A673 (cell line): ENCODE data around the gene HDDC2.

ENCODE experiments used
- EZH2 ChIP-seq: fragments of 200-600 bp; sonication (generic); IDR thresholded peaks from 2 replicates; pipeline ENCODE4 v1.6.1; 2017; ENCODE audit warnings: borderline replicate concordance, low read depth, mild to moderate bottlenecking, mixed read lengths, antibody characterized with exemption, low read length; ENCODE audit not compliant: poor library complexity, severe bottlenecking
- TF ChIP-seq, protein P1 (sequence below): fragments of 300-800, 200-600 bp; sonication (generic); conservative IDR thresholded peaks from 2 replicates; pipeline ENCODE4 v1.5.1; 2017; ENCODE audit warnings: low read depth, mild to moderate bottlenecking, antibody characterized with exemption, low read length, moderate library complexity, mixed read lengths

DNA sequence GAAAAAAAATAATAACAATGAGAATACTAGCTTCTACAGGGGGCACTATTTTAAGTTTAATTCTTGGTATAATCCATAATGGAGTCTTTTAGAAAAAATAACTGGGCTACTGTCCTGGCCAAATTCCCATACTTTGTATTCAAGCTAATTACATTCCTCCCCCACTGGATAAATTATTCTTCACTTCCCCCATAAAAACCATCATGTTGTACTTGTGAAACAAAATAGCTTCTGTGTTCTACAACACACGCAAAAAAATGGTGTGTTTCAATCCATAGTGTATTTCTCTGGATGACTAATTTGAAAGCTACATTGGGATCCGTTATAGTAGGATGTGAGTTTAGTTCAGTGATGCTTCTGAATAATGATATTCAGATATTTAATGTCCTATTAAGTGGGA is 21.6 kb upstream of the HDDC2 start:
- TF ChIP-seq, protein P1, sequence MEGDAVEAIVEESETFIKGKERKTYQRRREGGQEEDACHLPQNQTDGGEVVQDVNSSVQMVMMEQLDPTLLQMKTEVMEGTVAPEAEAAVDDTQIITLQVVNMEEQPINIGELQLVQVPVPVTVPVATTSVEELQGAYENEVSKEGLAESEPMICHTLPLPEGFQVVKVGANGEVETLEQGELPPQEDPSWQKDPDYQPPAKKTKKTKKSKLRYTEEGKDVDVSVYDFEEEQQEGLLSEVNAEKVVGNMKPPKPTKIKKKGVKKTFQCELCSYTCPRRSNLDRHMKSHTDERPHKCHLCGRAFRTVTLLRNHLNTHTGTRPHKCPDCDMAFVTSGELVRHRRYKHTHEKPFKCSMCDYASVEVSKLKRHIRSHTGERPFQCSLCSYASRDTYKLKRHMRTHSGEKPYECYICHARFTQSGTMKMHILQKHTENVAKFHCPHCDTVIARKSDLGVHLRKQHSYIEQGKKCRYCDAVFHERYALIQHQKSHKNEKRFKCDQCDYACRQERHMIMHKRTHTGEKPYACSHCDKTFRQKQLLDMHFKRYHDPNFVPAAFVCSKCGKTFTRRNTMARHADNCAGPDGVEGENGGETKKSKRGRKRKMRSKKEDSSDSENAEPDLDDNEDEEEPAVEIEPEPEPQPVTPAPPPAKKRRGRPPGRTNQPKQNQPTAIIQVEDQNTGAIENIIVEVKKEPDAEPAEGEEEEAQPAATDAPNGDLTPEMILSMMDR, result no peak
- no peak for TF ChIP-seq EZH2
